Kidney tubule cell (primary cell): ENCODE data around the gene PIP5KL1.

ENCODE experiments used
- DNase-seq: peaks from one replicate; pipeline ENCODE4 v3.0.0-alpha.2; 2018; ENCODE audit warnings: low spot score

The PIP5KL1 gene

GRCh38 chr9:127928676-127929624 lies 1.6 kb downstream of the PIP5KL1 start:
- DNase-seq = no peak

- DNase-seq = no peak
Observed at GRCh38 chr9:127927988-127928675, 2.4 kb downstream of the PIP5KL1 start.

- peak; percentile 51 for DNase-seq
Observed at GRCh38 chr9:127927201-127927987, 3.2 kb downstream of the PIP5KL1 start.

GRCh38 chr9:127926906-127927200 lies 3.7 kb downstream of the PIP5KL1 start:
- DNase-seq = no peak

- no peak for DNase-seq
Observed at GRCh38 chr9:127925959-127926905, 4.3 kb downstream of the PIP5KL1 start.

- no peak for DNase-seq
Observed at GRCh38 chr9:127924736-127925444, 5.7 kb downstream of the PIP5KL1 start.

- peak; percentile 90 for DNase-seq
Observed at GRCh38 chr9:127923771-127924170, 6.8 kb downstream of the PIP5KL1 start.

- DNase-seq = no peak
Observed at GRCh38 chr9:127923046-127923445, 7.5 kb downstream of the PIP5KL1 start.

- DNase-seq = no peak
Observed at GRCh38 chr9:127921557-127922120, 8.9 kb downstream of the PIP5KL1 start.

GRCh38 chr9:127920794-127921193 lies 9.8 kb downstream of the PIP5KL1 start:
- DNase-seq = no peak

GRCh38 chr9:127919253-127919815 lies 11.2 kb downstream of the PIP5KL1 start:
- peak; percentile 100 for DNase-seq

- no peak for DNase-seq
Observed at GRCh38 chr9:127918183-127919107, 12.1 kb downstream of the PIP5KL1 start.

GRCh38 chr9:127917603-127918002 lies 13.0 kb downstream of the PIP5KL1 start:
- no peak for DNase-seq

GRCh38 chr9:127916720-127917581 lies 13.6 kb downstream of the PIP5KL1 start, which contains the start of gene ST6GALNAC4:
Gene ST6GALNAC4, minus strand, starts transcription at chr9:127917041. Its CDS starts 622 bp downstream, at chr9:127916419.
- peak; percentile 92 for DNase-seq

GRCh38 chr9:127915801-127916719 lies 14.5 kb downstream of the PIP5KL1 start:
- no peak for DNase-seq

- DNase-seq = no peak
Observed at GRCh38 chr9:127915325-127915752, 15.2 kb downstream of the PIP5KL1 start.

GRCh38 chr9:127913682-127914081 lies 16.9 kb downstream of the PIP5KL1 start:
- DNase-seq = no peak
